GM12892 (cell line): ENCODE measurements around the gene TPRX1.
"Not testable (repeated sequence)": the region's sequence is repeated elsewhere in the genome, so short reads cannot be mapped to it uniquely, and the experiment has no call there.

Experiments
- POLR2A ChIP-seq: IDR thresholded peaks from 2 replicates; pipeline ENCODE4 v1.6.1; 2011; ENCODE audit warnings: low read depth, low read length, control low read depth
- POLR2AphosphoS5 ChIP-seq: IDR thresholded peaks from 2 replicates; pipeline ENCODE4 v1.6.1; 2011; ENCODE audit warnings: low read depth, low read length, control low read depth
- TAF1 ChIP-seq: IDR thresholded peaks from 2 replicates; pipeline ENCODE4 v1.6.1; 2011; ENCODE audit warnings: low read depth, mild to moderate bottlenecking, control low read depth, low read length, borderline replicate concordance

- TF ChIP-seq POLR2A, TAF1, POLR2AphosphoS5: not testable (repeated sequence)
These were observed 26.9 kb downstream of the TPRX1 start for GRCh38 chr19:47777245-47778048.
